NCI-H510A treated with DMSO at 0.1 percent for 48 hours (cell line): ENCODE measurements around the gene ATG7.
"Not testable (repeated sequence)": the region's sequence is repeated elsewhere in the genome, so short reads cannot be mapped to it uniquely, and the experiment has no call there.

Experiments used
- DNase-seq: peaks from one replicate; lab custom pipeline; 2025; lab: John Stamatoyannopoulos, UW

Gene ATG7

DNA sequence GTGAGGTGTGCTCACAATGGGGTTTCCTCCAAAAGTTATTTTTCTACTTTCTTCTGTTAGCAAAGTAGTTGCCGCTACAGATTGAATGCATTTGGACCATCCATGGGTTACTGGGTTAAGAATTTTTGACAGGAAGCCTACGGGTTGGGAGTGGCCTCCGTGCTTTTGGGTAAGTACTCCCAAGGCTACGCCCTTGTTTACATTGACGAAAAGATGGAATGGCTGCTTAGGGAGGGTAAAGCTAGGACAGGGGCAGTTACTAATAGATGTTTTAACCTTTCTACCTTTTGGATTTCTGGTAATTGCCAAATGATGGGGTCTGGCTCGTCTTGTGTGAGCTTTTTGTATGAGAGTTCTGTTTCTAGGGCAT, 20.4 kb upstream of the ATG7 start:
- no peak for DNase-seq

DNA sequence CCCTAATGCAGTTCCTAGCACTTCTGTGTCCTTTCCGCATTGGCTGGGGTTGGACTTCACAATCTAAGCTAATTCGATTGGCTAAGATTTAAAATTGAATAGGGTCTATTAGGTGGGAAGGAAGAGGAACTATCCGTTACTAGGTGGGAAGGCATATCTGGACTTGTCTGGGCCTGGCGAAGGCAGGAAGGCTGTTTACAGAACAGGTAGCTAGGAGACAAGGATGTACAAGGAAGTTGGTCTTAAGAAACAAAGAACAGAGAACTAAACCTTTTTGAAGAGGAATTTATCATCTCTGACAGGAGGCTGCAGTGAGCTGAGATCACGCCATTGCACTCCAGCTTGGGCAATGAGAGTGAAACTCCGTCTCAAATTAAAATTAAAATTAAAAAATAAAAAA, 17.3 kb upstream of the ATG7 start:
- DNase-seq: no peak

DNA sequence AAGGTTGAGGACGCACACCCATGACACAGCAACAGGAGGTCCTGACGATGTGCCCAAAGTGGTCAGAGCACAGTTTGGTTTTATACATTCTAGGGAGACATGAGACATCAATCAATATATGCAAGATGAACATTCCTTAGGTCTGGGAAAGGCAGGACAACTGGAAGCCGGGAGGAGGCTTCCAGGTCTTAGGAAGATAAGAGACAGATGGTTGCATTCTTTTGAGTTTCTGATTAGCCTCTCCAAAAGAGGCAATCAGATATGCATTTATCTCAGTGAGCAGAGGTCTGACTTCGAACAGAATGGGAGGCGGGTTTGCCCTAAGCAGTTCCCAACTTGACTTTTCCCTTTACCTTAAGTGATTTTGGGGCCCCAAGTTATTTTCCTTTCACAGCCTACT, 16.7 kb upstream of the ATG7 start:
- not testable (repeated sequence) for DNase-seq

DNA sequence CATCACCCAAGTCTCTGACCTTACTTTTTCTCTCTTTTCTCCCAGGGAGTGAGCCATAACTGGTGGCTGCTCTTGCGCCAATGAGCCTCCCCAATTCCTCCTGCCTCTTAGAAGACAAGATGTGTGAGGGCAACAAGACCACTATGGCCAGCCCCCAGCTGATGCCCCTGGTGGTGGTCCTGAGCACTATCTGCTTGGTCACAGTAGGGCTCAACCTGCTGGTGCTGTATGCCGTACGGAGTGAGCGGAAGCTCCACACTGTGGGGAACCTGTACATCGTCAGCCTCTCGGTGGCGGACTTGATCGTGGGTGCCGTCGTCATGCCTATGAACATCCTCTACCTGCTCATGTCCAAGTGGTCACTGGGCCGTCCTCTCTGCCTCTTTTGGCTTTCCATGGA, 13.2 kb upstream of the ATG7 start:
- no peak for DNase-seq

DNA sequence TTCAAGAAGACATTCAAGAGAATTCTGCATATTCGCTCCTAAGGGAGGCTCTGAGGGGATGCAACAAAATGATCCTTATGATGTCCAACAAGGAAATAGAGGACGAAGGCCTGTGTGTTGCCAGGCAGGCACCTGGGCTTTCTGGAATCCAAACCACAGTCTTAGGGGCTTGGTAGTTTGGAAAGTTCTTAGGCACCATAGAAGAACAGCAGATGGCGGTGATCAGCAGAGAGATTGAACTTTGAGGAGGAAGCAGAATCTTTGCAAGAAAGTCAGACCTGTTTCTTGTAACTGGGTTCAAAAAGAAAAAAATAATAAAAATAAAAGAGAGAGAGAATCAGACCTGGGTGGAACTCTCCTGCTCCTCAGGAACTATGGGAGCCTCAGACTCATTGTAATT, 11.7 kb upstream of the ATG7 start:
- no peak for DNase-seq

DNA sequence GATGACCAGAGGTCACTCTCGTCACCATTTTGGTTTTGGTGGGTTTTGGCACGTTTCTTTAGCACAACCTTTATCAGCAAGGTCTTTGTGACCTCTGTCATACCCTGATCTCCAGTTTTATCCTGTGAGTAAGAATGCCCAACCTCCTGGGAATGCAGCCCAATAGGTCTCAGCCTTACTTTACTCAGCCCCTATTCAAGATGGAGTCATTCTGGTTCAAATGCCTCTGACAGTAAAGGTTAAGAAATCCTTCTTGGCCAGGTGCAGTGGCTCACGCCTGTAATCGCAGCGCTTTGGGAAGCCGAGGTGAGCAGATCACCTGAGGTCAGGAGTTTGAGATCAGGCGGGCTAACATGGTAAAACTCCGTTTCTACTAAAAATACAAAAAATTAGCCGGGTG, 3.2 kb upstream of the ATG7 start:
- no peak for DNase-seq

DNA sequence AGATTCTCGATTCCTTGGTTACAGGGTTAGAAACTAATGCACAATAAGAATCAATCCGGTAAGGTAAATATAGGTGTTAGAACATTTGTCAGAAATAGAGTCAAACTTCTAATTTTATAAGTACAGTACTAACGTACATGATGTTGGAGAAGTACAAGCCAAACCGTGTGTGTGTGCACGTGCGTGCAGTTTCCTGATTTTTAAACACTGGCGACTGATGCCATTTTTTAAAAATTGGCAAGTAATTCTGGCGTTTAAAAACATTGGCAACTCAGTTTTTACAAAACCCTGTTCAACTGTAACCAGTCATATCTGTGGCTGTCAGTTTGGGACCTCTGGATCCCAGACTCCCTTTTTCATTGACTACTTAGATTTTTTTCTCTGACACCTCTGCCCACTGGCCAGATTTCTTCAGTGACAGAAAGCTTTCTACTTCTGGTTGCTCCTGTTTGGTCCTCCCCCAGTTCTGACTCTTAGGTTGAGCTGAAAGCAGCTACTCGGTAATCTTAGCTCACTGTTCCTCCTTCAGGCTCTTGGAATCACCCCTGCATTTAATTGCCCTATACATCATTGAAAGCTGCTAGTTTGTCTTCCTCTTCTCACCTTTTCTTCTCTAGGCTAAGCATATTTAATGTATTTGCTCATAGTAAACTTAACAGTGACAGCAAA, 843 bp downstream of the ATG7 start:
- DNase-seq: no peak

DNA sequence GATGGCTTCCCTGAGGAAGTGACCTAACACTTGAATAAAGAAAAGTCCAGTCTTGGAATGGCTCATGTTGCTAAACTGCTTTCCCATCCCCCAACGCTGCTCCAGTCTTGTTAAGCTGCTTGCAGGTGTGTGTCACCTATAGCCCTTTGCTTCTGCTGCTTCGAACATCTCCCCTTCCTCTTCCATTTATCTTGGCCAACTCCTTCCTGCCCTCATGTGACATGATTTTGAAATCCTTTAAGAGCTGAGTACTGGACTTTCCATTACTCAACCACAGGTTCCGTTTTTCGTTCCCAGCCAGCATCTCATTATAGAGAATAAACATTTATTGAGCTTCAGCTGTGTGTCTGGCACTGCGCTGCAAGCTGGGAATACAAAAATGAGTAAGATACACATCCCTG, 1.7 kb downstream of the ATG7 start:
- no peak for DNase-seq

DNA sequence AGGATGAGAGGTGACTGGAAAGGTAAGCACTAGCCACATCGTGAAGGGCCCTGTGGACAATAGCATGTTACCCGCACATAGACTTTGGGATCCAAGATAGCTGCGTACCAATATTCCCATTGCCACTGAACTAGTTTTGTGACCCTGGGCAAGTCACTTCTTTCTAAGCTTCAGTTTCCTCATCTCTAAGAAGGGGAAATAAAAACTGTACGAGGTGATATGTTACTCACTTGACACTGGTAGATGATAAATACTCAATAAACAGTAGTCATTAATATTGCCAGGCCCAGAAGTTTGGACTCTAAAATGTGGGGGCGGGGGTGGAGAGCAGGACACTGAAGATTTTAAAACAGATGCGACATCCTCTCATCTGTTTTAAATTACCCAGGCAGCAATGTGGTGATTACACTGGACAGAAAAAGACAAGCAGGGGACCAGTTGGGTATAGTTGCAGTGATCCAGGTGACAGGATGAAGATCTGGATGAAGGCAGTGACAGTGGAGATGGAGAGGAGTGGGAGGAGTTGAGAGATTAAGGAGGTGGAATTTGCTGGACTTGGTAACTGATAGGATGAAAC, 2.5 kb downstream of the ATG7 start:
- DNase-seq: no peak

DNA sequence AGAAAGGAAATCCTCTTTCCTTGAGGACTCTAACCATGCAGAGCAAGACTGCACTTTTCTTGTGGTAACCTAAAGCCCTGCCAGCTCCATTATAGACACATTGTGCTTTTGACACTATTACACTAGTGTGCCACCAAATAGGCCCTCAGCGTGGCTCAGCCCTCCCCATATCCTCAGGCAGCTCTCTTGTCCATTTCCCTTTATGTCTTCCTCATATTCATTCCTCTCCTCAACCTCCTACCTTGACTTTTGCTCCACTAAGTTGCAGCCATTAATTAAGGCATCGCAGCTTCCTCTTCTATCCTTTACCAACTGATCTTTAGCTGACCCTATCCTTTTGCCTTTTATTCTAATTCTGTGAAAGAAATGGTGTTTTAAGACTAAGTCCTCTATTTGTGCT, 3.7 kb downstream of the ATG7 start:
- DNase-seq: no peak

DNA sequence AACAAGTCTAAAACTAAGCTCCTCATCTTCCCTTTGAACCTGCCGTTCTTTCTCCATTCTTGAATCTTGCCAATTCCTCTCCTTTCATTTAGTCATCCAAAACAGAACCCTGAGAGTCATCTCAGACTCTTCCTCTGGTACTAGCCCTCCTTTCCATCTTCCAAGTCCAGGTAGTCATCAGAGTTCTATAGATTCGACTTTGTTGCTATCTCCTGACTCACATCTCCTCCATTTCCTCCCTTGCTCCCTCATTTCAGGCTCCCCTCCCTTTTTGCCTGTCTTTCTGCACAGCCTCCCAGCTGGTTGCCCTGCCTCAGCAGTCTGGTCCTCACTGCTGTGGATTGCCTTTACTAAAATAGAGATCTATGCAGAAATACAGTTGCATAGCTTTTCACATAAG, 4.7 kb downstream of the ATG7 start:
- DNase-seq: no peak

DNA sequence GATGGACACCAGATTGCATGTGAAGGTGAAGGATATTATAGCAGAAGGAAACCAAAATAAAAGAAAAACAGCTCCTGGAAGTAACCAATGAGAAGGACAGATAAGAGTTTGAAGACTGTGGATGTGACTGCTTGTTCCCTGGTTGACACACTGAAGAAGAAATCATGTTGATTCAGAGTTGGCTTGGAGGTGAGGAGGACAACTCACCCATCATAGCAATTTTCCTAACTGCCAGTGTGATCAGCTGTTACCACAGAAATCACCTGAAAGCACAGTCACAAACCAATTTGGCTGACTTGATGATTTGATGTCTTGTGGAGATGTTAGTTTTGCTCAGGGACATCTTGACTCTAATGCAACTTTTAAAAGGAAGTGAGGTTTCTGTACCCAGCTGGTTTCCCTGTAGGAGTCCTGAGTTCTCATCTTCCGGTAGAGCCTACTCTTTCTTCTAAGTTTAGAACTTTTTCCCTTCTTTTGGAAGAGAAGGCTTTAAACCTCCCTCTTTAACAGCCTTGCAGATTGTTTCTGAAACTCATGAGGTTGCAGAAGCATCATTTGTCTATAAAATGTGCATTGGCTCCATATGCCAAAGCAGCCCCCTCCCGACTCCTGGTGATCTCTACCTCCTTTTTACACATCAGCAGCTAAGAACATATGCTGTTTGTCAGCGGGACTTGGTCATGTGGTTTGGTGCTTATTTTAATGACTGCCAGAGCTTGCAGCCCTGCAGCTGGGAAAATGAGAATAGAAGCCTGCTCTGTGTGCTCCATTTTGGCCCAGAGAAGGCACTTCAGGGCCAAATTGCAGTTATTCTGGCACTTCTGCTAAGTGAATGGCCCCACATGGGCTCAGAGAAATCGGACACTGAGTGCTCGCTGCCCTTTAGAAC, 10.3 kb downstream of the ATG7 start:
- DNase-seq: no peak

DNA sequence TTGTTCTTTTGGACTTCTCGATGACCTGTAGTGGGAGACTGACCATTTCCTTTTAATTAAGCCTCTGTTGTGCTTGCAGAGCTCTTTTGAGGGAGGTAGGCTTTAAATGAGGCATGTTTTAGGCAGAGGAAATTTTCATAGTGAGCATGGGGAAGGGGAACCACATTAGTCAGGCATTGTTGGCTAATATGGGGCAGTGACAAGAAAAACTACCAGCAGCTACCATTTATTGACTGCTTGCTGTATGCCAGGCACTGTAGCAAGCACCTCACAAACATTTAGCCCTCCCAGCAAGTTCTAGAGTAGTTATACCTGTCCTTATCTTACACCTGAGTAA, 10.9 kb downstream of the ATG7 start:
- DNase-seq: no peak

DNA sequence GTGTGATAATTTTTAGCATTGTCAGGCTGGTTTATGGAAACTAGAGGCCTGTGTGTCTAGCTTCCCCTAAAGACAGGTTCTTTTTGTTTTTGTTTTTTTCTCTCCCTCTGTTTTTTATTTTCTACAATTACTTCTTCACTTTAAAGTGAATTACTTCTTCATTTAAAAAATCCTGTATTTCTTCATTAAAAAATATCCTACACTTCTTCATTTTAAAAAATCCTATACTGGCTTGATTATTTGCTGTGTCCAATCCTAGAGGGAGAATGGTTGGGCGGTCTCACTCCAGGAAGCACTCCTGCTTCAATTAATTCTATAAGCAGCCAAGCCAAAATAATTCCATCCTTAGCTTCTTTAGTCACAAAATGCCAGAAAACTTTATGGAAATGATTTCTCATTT, 11.8 kb downstream of the ATG7 start:
- no peak for DNase-seq

DNA sequence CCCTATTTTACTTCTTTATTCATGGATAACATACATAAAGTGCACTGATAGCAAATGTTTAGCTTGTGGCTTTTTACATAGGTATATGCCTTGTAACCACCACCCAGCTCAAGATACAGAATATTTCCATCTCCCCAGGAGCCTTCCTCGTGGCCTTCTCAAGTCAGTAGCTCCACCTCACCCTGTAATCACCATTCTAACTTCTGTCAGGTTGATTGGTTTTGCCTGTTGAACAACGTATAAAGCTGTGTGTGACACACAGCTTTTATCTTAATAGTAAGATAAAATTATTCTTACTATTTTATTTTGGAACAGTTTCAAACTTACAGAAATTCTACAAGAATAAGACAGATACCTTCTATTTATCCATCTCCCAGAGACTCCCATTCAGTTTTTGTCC, 13.3 kb downstream of the ATG7 start:
- DNase-seq: no peak

DNA sequence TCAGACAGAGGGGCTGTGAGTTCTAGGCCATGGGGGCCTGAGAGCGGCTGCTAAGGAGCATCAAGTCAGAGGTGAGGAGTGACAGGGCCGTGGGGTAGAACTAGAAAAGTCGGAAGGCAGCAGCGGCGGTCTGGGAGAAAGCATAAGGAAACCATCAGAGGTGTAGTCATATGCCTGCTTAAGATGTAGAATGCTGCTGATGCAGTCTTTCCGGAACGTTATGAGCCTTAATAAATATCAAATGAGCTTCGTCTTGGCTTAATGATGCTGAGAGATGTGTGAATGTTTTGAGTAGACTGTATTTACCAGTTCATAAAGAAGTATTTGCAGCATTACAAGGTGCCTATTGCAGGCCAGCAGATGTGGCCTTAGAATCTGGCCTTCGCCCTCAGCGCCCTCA, 15.2 kb downstream of the ATG7 start:
- no peak for DNase-seq

DNA sequence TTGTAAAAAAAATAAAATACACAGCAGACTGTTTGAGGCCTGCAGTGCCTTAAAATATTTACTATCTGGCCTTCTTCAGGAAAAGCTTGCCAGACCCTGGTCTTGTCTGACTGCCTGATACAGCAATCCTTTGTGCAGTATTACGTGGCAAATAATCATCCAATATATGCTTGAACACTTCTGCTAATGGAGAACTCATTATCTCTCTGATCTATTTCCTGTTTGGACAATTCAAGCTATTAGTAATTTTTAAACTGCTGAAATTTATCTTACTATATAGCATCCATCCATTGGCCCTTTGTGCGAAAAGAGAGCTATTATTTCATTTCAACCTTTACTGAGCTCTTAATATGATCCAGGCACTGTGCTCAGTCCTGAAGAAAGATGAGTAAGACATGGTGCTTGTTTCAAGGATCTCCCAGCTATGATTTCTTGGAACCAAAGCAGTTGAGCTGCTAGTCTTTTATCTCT, 15.9 kb downstream of the ATG7 start:
- DNase-seq: no peak

DNA sequence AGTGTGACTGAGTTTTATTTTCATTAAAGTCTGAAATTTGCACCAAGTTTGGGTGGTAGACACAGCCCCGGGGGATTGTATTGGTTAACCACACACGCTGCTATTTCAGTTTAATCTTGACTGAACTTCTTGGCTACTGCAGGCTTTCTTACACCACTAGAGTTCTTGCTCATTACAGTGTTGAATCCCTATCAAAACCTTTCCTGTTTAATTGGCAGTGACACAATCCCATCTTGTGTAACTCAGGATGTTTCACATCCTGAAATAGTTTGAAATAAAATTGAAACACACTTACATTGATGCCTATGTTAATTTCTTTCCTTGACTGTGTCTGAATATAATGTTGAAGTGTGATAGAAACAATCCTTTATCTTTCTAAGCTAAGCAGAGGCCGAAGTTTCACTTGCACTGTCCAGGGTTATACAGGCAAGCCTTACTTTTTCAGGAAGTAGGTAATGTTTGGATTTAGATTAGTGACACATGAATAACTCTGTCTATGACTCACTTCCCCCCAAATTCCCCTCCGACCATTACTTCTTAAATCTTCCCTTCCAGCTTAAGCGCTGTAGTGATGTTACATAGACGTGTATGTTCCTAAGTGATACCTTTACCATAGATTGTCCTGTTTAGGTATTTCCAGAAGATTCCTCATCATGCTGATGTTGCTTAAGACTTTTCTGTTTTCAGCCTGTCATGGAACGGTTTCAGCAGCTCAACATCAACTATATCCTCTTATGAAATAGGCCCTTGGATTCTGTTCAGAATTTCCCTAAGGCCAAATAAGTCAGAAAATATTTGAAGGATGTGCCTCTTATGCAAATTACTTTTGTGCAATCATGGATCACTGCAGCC, 16.8 kb downstream of the ATG7 start:
- DNase-seq: no peak

DNA sequence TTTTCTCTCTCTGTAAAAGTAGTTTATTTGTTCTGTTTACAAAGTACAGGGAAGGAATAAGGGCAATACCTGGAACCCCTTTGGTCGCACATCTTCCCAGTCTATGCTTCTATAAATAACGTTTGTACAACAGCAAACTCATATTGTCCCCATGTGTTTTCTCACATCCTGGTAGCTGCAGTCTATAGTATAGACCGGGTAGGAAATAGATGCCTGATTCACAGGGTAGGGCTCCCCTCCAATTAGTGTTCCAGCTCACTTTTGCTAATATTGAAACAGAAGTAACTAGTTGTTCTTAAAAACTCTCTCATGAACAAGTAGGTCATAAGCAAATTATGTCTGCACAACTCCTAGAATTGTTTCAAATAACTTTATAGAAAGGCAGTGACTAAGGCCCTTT, 17.7 kb downstream of the ATG7 start:
- DNase-seq: no peak

DNA sequence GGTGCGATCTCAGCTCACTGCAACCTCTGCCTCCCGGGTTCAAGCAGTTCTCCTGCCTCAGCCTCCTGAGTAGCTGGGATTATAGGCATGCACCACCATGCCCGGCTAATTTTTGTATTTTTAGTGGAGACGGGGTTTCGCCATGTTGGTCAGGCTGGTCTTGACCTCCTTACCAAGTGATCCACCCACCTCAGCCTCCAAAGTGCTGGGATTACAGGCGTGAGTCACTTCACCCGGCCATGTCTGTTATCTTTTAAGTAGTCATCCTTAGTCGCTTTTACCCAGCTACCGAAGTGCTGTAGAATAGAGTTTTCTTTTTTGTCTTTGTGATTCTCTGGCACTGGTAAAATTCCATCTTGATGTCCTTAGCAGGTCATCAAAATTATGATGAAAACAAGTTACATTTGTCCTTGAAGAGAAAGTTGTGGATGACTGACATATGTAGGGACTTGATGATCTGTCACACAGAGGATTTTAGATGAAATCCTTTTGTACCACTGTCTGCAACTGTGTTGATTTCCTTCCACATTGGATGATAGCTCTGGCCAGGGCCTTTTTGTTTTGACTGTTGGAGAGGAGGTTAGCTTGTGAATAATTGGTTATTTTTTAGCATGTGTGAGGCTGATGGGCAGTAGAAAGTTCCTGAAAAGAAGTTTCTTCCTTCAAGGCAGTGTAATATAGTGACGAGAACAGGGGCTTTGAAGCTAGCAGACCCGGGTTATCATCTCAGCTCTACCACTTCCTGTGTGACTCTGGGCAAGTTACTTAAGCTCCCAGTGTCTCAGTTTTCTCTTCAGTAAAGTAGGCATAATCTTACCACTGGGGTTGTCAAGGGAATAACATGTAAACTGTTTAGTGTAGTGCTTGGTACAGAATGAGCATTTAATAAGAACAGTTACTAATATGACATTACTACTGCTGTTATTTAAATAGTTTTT, 18.8 kb downstream of the ATG7 start:
- no peak for DNase-seq

DNA sequence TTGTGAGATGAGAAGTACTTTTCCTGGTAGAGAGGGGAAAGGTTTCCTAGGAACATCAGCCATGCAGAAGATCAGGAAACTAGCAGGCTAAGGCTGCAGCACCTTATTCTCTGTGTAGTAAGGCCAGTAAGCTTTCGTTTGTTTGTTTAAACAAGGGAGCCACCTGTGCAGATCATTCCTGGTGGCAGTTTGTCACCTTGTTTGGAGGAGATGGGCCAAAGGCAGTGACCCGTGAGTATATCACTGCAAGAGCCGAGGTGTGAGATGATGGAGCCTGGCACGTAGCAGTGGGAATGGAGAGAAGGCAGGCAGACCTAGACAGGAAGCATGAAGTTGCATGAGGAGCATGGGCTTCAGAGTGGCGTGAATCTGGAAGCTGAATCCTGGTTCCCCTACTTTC, 19.6 kb downstream of the ATG7 start:
- peak; percentile 71 for DNase-seq
